HTR-8/SVneo (cell line): ENCODE results near the gene DHX32.
"Not testable (repeated sequence)": the region's sequence is repeated elsewhere in the genome, so short reads cannot be mapped to it uniquely, and the experiment has no call there.

Experiments used
- DNase-seq: peaks from one replicate; pipeline ENCODE4 v3.0.0; 2011; ENCODE audit warnings: low spot score, mixed read lengths; ENCODE audit not compliant: insufficient read length
- FAIRE-seq: peaks from 2 replicates; lab custom pipeline; 2011; peaks lifted over from hg19 to GRCh38; lab: Jason Lieb, UNC

The DHX32 gene, protein sequence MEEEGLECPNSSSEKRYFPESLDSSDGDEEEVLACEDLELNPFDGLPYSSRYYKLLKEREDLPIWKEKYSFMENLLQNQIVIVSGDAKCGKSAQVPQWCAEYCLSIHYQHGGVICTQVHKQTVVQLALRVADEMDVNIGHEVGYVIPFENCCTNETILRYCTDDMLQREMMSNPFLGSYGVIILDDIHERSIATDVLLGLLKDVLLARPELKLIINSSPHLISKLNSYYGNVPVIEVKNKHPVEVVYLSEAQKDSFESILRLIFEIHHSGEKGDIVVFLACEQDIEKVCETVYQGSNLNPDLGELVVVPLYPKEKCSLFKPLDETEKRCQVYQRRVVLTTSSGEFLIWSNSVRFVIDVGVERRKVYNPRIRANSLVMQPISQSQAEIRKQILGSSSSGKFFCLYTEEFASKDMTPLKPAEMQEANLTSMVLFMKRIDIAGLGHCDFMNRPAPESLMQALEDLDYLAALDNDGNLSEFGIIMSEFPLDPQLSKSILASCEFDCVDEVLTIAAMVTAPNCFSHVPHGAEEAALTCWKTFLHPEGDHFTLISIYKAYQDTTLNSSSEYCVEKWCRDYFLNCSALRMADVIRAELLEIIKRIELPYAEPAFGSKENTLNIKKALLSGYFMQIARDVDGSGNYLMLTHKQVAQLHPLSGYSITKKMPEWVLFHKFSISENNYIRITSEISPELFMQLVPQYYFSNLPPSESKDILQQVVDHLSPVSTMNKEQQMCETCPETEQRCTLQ

GRCh38 chr10:125881192-125881591 is at the start of gene DHX32:
Gene DHX32 (minus strand): TSS chr10:125881292. CDS start chr10:125880824, 468 bp downstream.
- FAIRE-seq (no peak), DNase-seq (no peak)

DNA sequence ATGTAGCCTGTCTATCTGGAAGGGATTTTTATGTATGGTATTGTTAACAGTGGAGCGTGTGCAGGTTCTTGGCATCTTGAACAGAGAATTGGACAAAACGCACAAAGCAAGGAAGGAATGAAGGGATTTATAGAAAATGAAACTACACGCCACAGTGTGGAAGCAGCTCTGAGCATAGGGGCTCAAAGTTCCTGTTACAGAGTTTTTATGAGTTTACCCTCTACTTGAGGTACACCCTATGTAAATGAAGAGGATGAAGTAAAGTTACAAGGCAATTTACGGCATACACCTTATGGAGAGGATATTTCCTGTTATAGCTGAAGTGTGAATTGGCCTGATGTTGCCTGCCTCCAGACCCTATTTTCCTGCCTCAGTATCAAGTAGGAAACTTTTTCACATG is 48.5 kb upstream of the DHX32 start:
- FAIRE-seq (no peak), DNase-seq (no peak)

GRCh38 chr10:125928928-125929585 is 48.0 kb upstream of the DHX32 start:
- DNase-seq (no peak), FAIRE-seq (no peak)

DNA sequence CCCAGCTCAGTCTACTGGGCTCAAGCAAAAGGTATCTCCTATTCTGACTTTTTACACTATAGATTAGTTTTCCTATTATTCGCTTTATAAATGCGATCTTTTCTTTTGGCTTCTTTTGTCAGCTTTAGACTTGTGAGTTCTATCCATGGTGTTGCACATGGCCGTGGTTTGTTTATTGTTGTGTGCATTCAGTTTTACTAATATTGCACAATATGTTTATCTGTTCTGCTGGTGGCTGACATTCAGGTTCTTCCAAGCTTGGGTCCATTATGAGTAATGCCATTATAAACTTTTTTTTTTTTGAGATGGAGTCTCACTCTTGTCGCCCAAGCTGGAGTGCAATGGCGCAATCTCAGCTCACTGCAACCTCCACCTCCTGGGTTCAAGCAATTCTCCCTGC is 46.2 kb upstream of the DHX32 start:
- DNase-seq, FAIRE-seq: not testable (repeated sequence)

DNA sequence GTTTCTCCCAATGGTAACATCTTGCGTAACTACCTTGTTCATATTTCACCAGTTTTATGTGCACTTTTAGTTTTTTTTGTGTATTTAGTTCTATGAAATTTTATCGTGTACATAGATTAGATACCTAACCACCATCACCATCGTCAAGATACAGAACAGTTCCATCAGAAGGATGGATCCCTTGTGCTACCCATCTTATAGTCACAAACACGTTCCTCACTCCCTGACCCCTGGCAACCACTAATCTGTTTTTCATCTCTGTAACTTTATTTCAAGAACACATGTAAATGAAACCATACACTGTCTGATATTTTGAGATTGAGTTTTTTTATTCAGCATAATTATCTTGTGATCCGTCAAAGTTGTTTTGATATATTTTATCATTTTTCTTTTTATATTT is 45.2 kb upstream of the DHX32 start:
- FAIRE-seq: no peak
- DNase-seq: no peak

- DNase-seq (no peak), FAIRE-seq (no peak)
Measured at GRCh38 chr10:125925262-125925834, 44.3 kb upstream of the DHX32 start.

GRCh38 chr10:125921643-125922306 is 40.7 kb upstream of the DHX32 start:
- DNase-seq, FAIRE-seq: not testable (repeated sequence)

GRCh38 chr10:125917704-125918361 is 36.7 kb upstream of the DHX32 start:
- FAIRE-seq: not testable (repeated sequence)

GRCh38 chr10:125916977-125917376 is 35.9 kb upstream of the DHX32 start:
- DNase-seq: no peak

More at GRCh38 chr10:125917704-125918361, 36.7 kb upstream of the DHX32 start:
- not testable (repeated sequence) for DNase-seq

GRCh38 chr10:125913277-125913676 is 32.2 kb upstream of the DHX32 start:
- not testable (repeated sequence) for FAIRE-seq, DNase-seq

More at GRCh38 chr10:125916977-125917376, 35.9 kb upstream of the DHX32 start:
- FAIRE-seq: no peak

- no peak for FAIRE-seq
Measured at GRCh38 chr10:125911990-125912389, 30.9 kb upstream of the DHX32 start.

DNA sequence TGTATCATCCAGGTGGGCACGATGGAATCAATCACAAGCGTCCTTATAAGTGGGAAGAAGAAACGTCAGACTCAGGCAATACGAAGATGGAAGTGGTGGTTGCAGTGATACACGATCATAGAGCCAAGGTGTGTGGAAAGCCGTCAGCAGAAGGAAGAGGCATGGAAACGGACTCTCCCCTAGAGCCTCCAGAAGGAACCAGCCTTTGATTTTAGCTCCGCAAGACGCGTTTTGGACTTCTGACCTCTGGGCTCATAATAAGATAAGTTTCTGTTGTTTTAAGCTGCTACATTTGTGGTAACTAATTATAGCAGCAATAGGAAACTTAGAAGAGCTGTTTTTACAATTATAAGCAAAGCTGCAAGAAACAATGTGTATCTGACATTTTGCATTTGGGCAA is 30.1 kb upstream of the DHX32 start:
- FAIRE-seq: no peak
- no peak for DNase-seq

More at GRCh38 chr10:125911990-125912389, 30.9 kb upstream of the DHX32 start:
- DNase-seq: no peak

DNA sequence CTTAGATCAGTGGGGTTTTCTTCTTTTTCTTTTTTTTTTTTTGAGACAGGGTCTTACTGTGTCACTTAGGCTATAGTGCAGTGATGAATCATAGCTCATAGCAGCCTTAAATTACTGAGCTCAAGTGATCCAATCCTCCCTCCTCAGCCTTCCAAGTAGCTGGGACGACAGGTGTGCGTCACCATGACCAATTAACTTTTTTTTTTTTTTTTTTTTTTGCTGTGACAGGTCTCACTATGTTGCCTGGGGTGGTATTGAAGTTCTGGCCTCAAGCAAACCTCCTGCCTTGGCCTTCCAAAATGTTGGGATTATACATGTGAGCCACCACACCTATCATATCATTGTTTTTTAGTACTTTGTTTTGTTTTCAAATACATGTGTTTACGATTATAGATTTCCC is 28.4 kb upstream of the DHX32 start:
- not testable (repeated sequence) for FAIRE-seq, DNase-seq

GRCh38 chr10:125908813-125909212 is 27.7 kb upstream of the DHX32 start:
- not testable (repeated sequence) for FAIRE-seq

DNA sequence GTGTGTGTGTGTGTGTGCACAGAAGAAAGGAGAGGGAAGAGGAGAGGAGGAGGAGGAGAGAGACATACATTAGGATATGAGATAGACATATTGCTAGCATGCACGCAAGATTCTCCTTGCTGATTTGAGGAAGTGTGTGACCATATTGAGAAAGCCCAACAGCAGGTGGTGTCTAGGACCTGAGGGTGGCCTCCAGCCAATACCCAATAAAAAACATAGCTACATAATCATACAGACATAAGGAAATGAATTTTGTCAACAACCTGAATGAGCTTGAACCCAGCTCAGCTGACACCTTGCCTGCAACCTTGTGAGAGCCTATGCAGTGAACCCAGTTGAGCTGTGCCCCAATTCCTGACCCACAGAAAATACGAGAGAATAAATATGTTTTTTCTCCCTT is 26.5 kb upstream of the DHX32 start:
- DNase-seq, FAIRE-seq: not testable (repeated sequence)

More at GRCh38 chr10:125908813-125909212, 27.7 kb upstream of the DHX32 start:
- not testable (repeated sequence) for DNase-seq

- FAIRE-seq, DNase-seq: not testable (repeated sequence)
Measured at GRCh38 chr10:125905069-125905994, 24.2 kb upstream of the DHX32 start.

DNA sequence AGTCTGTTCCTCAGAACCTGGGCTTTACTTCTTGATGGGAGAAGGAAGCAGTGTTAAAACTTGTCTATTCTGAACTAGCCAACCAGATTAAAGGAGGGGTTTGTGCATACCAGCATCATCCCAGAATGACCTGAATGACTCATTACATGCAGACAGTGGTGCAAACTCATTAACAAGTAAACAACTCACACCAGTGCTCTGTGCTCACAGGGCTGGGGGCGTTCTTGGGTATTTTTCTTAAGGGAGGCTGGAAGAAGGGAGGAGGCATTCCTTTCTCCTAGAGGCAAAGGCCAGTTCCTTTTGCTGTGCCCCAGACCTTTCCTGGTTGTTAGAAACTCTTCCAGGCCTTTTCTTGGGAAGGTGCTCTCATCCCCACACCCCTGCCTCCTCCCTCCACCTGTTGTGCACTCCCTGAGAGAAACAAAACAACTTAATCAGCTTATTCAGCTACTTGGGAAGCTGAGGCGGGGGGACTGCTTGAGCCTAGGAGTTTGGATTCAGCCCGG is 22.1 kb upstream of the DHX32 start:
- peak; percentile 33 for FAIRE-seq
- not testable (repeated sequence) for DNase-seq

DNA sequence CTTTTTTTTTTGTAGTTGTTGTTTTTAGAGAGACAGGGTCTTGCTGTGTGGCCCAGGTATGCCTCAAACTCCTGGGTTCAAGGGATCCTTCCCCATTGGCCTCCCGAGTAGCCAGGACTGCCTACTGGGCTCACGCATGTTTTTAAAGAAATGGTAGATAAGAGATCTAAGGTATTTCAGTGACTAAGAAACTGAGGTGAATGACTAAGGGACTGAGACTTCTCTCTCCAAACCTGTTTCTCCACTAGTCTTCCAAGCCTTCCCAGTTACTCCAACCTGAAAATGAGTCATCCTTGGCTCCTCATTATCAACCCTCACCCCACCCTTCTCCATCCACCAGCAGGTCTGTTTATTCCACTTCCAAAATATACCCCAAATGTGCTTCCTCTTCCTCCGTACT is 19.9 kb upstream of the DHX32 start:
- FAIRE-seq, DNase-seq: not testable (repeated sequence)
